HG03342 (cell line): ENCODE results near the gene UPK2.
"Not testable (repeated sequence)": the region's sequence is repeated elsewhere in the genome, so short reads cannot be mapped to it uniquely, and the experiment has no call there.

Experiments
- ATAC-seq: cut with Tn5 transposase; IDR thresholded peaks from one replicate; pipeline ENCODE4 v1.9.1; 2021; ENCODE audit warnings: mild to moderate bottlenecking, moderate library complexity; ENCODE audit not compliant: unreplicated experiment

UPK2 gene

GRCh38 chr11:118938491-118939403 lies 17.4 kb upstream of the UPK2 start:
- ATAC-seq, result no peak

GRCh38 chr11:118939404-118939915 lies 16.6 kb upstream of the UPK2 start:
- ATAC-seq, result no peak

GRCh38 chr11:118939953-118940598 lies 16.0 kb upstream of the UPK2 start:
- no peak for ATAC-seq

GRCh38 chr11:118947091-118947490 lies 9.0 kb upstream of the UPK2 start:
- no peak for ATAC-seq

GRCh38 chr11:118948000-118948399 lies 8.1 kb upstream of the UPK2 start:
- no peak for ATAC-seq

GRCh38 chr11:118953265-118953664 lies 2.8 kb upstream of the UPK2 start:
- no peak for ATAC-seq

GRCh38 chr11:118953976-118954375 lies 2.1 kb upstream of the UPK2 start:
- not testable (repeated sequence) for ATAC-seq

- no peak for ATAC-seq
Measured at GRCh38 chr11:118956847-118957469, 860 bp downstream of the UPK2 start.

GRCh38 chr11:118957549-118957948 lies 1.5 kb downstream of the UPK2 start:
- no peak for ATAC-seq

- ATAC-seq, result no peak
Measured at GRCh38 chr11:118957968-118958367, 1.9 kb downstream of the UPK2 start.

GRCh38 chr11:118958577-118958976 lies 2.5 kb downstream of the UPK2 start:
- no peak for ATAC-seq

GRCh38 chr11:118961189-118961588 lies 5.1 kb downstream of the UPK2 start:
- no peak for ATAC-seq

GRCh38 chr11:118961591-118961990 lies 5.5 kb downstream of the UPK2 start:
- ATAC-seq, result no peak

GRCh38 chr11:118969508-118969907 lies 13.4 kb downstream of the UPK2 start:
- not testable (repeated sequence) for ATAC-seq

GRCh38 chr11:118971646-118972045 lies 15.5 kb downstream of the UPK2 start, which contains the start of gene FOXR1:
FOXR1 (plus strand) TSS chr11:118971761; CDS start chr11:118971932, 171 bp downstream.
- ATAC-seq, result no peak

- ATAC-seq, result no peak
Measured at GRCh38 chr11:118973985-118974384, 17.9 kb downstream of the UPK2 start.

GRCh38 chr11:118975771-118976709 lies 19.9 kb downstream of the UPK2 start:
- ATAC-seq, result no peak

GRCh38 chr11:118979434-118979833 lies 23.3 kb downstream of the UPK2 start:
- ATAC-seq, result no peak

- no peak for ATAC-seq
Measured at GRCh38 chr11:118980191-118980881, 24.2 kb downstream of the UPK2 start.

GRCh38 chr11:118984337-118984736 lies 28.2 kb downstream of the UPK2 start:
- ATAC-seq, result not testable (repeated sequence)
